Esophagus muscularis mucosa (tissue), 3 donors: Measurements from ENCODE around the gene PHF20.

Experiments
- POLR2A ChIP-seq: fragments of 450-650 bp; IDR thresholded peaks from one replicate; pipeline ENCODE4 v1.6.1; 2017; ENCODE audit warnings: antibody characterized with exemption, moderate library complexity, mild to moderate bottlenecking, low read depth
- POLR2AphosphoS5 ChIP-seq, 2 donors: sonication (generic); formaldehyde crosslinking; IDR thresholded peaks; one replicate each; pipeline ENCODE4 v1.6.1; 2017; ENCODE audit warnings: antibody characterized with exemption in 2 of 2
- TF ChIP-seq, protein P1 (sequence below), 3 experiments: fragments of 200-600 bp in 2 of 3; fragments of 450-650 bp in 1 of 3; sonication (generic) in 2 of 3; IDR thresholded peaks; one replicate each; pipeline ENCODE4 v1.5.1; 2017 to 2019; ENCODE audit warnings: antibody characterized with exemption in 3 of 3, mild to moderate bottlenecking in 2 of 3, moderate library complexity in 1 of 3

DNA sequence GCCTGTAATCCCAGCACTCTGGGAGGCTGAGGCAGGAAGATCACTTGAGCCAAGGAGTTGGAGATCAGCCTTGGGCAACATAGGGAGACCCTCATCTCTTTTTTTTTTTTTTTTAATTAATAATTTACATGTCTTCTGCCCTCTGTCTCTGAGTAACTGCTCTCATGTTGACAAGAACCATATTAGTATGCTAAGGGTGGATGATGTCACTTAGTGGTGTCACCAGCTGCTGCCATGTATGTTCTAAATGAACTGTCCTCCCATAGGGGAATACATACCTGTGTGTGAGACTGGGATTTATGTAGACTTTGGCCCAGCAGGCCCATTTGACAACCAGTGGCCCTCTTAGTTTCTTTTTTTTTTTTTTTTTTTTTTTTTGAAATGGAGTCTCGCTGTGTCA, 116.8 kb downstream of the PHF20 start:
- TF ChIP-seq, protein P1, sequence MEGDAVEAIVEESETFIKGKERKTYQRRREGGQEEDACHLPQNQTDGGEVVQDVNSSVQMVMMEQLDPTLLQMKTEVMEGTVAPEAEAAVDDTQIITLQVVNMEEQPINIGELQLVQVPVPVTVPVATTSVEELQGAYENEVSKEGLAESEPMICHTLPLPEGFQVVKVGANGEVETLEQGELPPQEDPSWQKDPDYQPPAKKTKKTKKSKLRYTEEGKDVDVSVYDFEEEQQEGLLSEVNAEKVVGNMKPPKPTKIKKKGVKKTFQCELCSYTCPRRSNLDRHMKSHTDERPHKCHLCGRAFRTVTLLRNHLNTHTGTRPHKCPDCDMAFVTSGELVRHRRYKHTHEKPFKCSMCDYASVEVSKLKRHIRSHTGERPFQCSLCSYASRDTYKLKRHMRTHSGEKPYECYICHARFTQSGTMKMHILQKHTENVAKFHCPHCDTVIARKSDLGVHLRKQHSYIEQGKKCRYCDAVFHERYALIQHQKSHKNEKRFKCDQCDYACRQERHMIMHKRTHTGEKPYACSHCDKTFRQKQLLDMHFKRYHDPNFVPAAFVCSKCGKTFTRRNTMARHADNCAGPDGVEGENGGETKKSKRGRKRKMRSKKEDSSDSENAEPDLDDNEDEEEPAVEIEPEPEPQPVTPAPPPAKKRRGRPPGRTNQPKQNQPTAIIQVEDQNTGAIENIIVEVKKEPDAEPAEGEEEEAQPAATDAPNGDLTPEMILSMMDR (IDR thresholded peaks at IDR 0.05): no peak
- TF ChIP-seq POLR2A (no peak), POLR2AphosphoS5 (IDR thresholded peaks at IDR 0.05) (no peak)
